ENCODE measurements around the gene MAN2B2. TPM values are rescaled to one million over a fixed set of nuclear protein-coding genes. Genes with fewer than 3 reads are reported as not detected.

The MAN2B2 gene
- total and polyA plus RNA-seq, 9 of the 15 experiments (the other 6 are each of a cell fraction or from before 2014, with no cell fraction given): 0.21 to 8.8 (median 3.7) TPM

- Histone ChIP-seq H3K79me2 (ENCODE audit: control insufficient read depth, insufficient read depth, low read length) (no peaks in the 10 kb centered on the region), H3K9me1 (ENCODE audit: control insufficient read depth, insufficient read depth, low read length) (no peaks in the 10 kb centered on the region), H2AFZ (ENCODE audit: low read depth, low read length) (no peak overlapping the region), H3K27ac (ENCODE audit: extremely low read depth, low read depth, low read length) (no peak overlapping the region), H3K4me1 (replicated peaks in 1 of 2; ENCODE audit: control insufficient read depth in 2 of 2, insufficient read depth in 2 of 2, low read length in 2 of 2) (peaks cover 0 to 15% of the 10 kb centered on the region in 2 experiments; a peak in 2 of 5 replicates), H4K20me1 (replicated peaks; ENCODE audit: control insufficient read depth, insufficient read depth, low read length) (no peaks in the 10 kb centered on the region), H3K9ac (ENCODE audit: insufficient read depth in 1 of 2, low read depth in 2 of 2, low read length in 2 of 2) (peak overlapping the region in 1 of 2 experiments; percentile 58; a peak in 1 of 4 replicates), H3K4me2 (ENCODE audit: insufficient read depth, low read length) (no peak overlapping the region), H3K9me3 (replicated peaks; ENCODE audit: control insufficient read depth, insufficient read depth, low read depth, low read length) (no peaks in the 10 kb centered on the region; the same call in 1 of the 2 replicates), H3K27me3 (ENCODE audit: control insufficient read depth in 2 of 2, insufficient read depth in 2 of 2, low read length in 2 of 2) (no peaks in the 10 kb centered on the region), H3K36me3 (ENCODE audit: control insufficient read depth, insufficient read depth, low read length) (peaks cover 8% of the 10 kb centered on the region; the same call in 1 of the 3 replicates), H3K4me3 (no peak overlapping the region)
- POLR2A ChIA-PET: interaction anchor here (1.1 to 2.0 kb wide), 4 partner anchors 8 to 20 kb away, joined by 3 to 6 read pairs (median 4); partner anchors contain the start of gene MRFAP1
- 64% methylated on average over 19 of the region's 24 CpGs for WGBS (ENCODE audit: insufficient coverage, low coverage, missing lambda C conversion rate)
- DNase-seq (ENCODE audit: extremely low read depth in 1 of 4, low spot score in 3 of 4) (no peak), ATAC-seq (no peak), FAIRE-seq (no peak)
- in situ Hi-C loops (cut with MboI): no loop called here
- peak; percentile 33; the same call in 1 of the 2 replicates for TF ChIP-seq POLR2G (IDR thresholded peaks at IDR 0.05; ENCODE audit: low read depth, low read length)
- no peak for TF ChIP-seq ZNF57 (CRISPR knock-in tag; IDR thresholded peaks at IDR 0.05)
- intact Hi-C loops (cut with micrococcal nuclease): no loop called here
- CTCF ChIA-PET (ENCODE audit: low intra/inter-chr PET ratio): no interaction called here
- BruUV-seq (replicated peaks): no TSS peak
Measured at GRCh38 chr4:6619466-6620255, 44.7 kb downstream of the MAN2B2 start.

DNA sequence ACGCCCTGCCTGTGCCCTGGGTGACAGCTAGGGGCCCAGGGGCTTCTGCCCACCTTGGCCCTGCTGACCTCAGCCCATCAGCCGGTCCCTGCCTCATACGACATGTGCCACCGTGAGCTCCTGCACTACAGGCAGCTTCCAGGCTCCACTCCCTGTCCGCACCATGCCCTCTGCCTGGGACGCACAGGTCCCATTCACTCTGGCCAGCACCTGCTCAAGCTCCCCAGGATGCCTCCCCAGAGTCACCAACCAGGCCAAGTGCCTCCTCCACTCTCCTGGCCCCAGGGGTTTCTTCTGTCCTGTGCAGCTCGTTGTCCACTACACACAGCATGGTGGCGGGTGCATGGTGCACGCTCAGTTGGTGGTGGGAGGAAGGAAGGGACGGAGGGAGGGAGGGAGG, 45.3 kb downstream of the MAN2B2 start:
- ChIA-PET POLR2A (interaction anchor here (1.1 to 2.0 kb wide), 3 partner anchors 9 to 13 kb away, joined by 3 to 6 read pairs (median 3); no protein-coding TSS in a partner anchor), CTCF (ENCODE audit: low intra/inter-chr PET ratio) (interaction anchor here (0.6 kb wide), 1 partner anchor 164 kb away, joined by 4 read pairs; no protein-coding TSS in a partner anchor)
- ATAC-seq: no peak
- H3K9ac ChIP-seq (ENCODE audit: insufficient read depth in 1 of 2, low read depth in 2 of 2, low read length in 2 of 2): peak overlapping the region in 1 of 2 experiments; percentile 58; a peak in 2 of 4 replicates
- H3K4me1 ChIP-seq (replicated peaks in 1 of 2; ENCODE audit: control insufficient read depth in 2 of 2, insufficient read depth in 2 of 2, low read length in 2 of 2): peaks cover 4 to 20% of the 10 kb centered on the region in 2 experiments
- no peak overlapping the region for H3K27ac ChIP-seq (ENCODE audit: extremely low read depth, low read depth, low read length)
- no peaks in the 10 kb centered on the region for H4K20me1 ChIP-seq (replicated peaks; ENCODE audit: control insufficient read depth, insufficient read depth, low read length)
- BruUV-seq (replicated peaks): no TSS peak
- FAIRE-seq: no peak
- H3K27me3 ChIP-seq (ENCODE audit: control insufficient read depth in 2 of 2, insufficient read depth in 2 of 2, low read length in 2 of 2): no peaks in the 10 kb centered on the region
- intact Hi-C loops (cut with micrococcal nuclease) (no loop called here), in situ Hi-C loops (cut with MboI) (no loop called here)
- peaks cover 8% of the 10 kb centered on the region; the same call in 1 of the 3 replicates for H3K36me3 ChIP-seq (ENCODE audit: control insufficient read depth, insufficient read depth, low read length)
- no peak overlapping the region for H3K4me3 ChIP-seq
- no peaks in the 10 kb centered on the region; the same call in 1 of the 2 replicates for H3K9me3 ChIP-seq (replicated peaks; ENCODE audit: control insufficient read depth, insufficient read depth, low read depth, low read length)
- no peak overlapping the region for H3K4me2 ChIP-seq (ENCODE audit: insufficient read depth, low read length)
- H3K79me2 ChIP-seq (ENCODE audit: control insufficient read depth, insufficient read depth, low read length): no peaks in the 10 kb centered on the region; the same call in 2 of the 3 replicates
- no peak for DNase-seq (ENCODE audit: extremely low read depth in 1 of 4, low spot score in 3 of 4)
- no peaks in the 10 kb centered on the region for H3K9me1 ChIP-seq (ENCODE audit: control insufficient read depth, insufficient read depth, low read length)
- 74% methylated on average over 3 of the region's 10 CpGs for WGBS (ENCODE audit: insufficient coverage, low coverage, missing lambda C conversion rate)
- no peak overlapping the region for H2AFZ ChIP-seq (ENCODE audit: low read depth, low read length)

Measured in K562 (cell line).